Fibroblast of skin of right biceps (primary cell): ENCODE measurements around the gene ADGRG6.

ENCODE experiments used
- DNase-seq: peaks from one replicate; pipeline ENCODE4 v3.0.0-alpha.2; 2013

ADGRG6 gene

GRCh38 chr6:142292166-142292924 lies 9.5 kb upstream of the ADGRG6 start:
- no peak for DNase-seq

GRCh38 chr6:142293121-142293520 lies 8.7 kb upstream of the ADGRG6 start:
- no peak for DNase-seq

- no peak for DNase-seq
These were observed 7.1 kb upstream of the ADGRG6 start for GRCh38 chr6:142294679-142295078.

GRCh38 chr6:142296975-142297604 lies 4.7 kb upstream of the ADGRG6 start:
- DNase-seq: no peak

GRCh38 chr6:142297605-142297995 lies 4.2 kb upstream of the ADGRG6 start:
- no peak for DNase-seq

GRCh38 chr6:142297996-142298753 lies 3.6 kb upstream of the ADGRG6 start:
- DNase-seq: peak; percentile 91

GRCh38 chr6:142300302-142300701 lies 1.5 kb upstream of the ADGRG6 start:
- no peak for DNase-seq

- peak; percentile 84 for DNase-seq
These were observed 803 bp upstream of the ADGRG6 start for GRCh38 chr6:142300758-142301650.

- no peak for DNase-seq
These were observed 791 bp downstream of the ADGRG6 start for GRCh38 chr6:142302421-142303175.

GRCh38 chr6:142303176-142303533 lies 1.3 kb downstream of the ADGRG6 start:
- no peak for DNase-seq

GRCh38 chr6:142304241-142304640 lies 2.4 kb downstream of the ADGRG6 start:
- no peak for DNase-seq

- DNase-seq: no peak
These were observed 4.9 kb downstream of the ADGRG6 start for GRCh38 chr6:142306736-142307135.

- no peak for DNase-seq
These were observed 6.3 kb downstream of the ADGRG6 start for GRCh38 chr6:142307963-142308748.

GRCh38 chr6:142309426-142309825 lies 7.6 kb downstream of the ADGRG6 start:
- DNase-seq: no peak

- DNase-seq: peak; percentile 61
These were observed 11.5 kb downstream of the ADGRG6 start for GRCh38 chr6:142313284-142313683.

GRCh38 chr6:142316791-142317368 lies 15.1 kb downstream of the ADGRG6 start:
- no peak for DNase-seq

- no peak for DNase-seq
These were observed 16.9 kb downstream of the ADGRG6 start for GRCh38 chr6:142318714-142319113.

- DNase-seq: no peak
These were observed 18.6 kb downstream of the ADGRG6 start for GRCh38 chr6:142320366-142320765.

- no peak for DNase-seq
These were observed 19.6 kb downstream of the ADGRG6 start for GRCh38 chr6:142321451-142321850.

- DNase-seq: no peak
These were observed 20.3 kb downstream of the ADGRG6 start for GRCh38 chr6:142322066-142322465.
